ENCODE data around the gene PTPRG. TPM values are rescaled to one million over a fixed set of nuclear protein-coding genes. Genes with fewer than 3 reads are reported as not detected.

Gene PTPRG
- total and polyA plus RNA-seq, 2 experiments from 2014 or later, result 24.4 to 131 TPM

DNA sequence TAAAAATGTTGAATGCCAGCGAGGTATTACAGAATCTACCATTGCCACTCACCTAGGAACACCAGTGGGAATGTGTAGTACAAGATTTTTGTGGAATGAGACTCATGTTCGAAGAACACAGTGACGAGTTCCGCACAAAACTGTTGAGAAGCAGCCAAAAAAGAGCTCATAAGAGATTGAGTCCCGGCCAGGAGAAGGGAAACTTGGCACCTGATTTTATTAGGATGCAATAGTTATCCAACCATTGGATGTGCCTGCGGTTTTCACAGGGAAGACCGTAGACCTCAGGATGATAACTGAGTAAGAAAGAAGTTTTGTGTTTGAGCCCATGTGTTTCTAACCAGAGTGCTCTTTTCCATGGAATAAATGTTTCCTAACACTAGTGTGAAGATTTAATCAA, 88.9 kb downstream of the PTPRG start (continued):
- TF ChIP-seq, protein P1, sequence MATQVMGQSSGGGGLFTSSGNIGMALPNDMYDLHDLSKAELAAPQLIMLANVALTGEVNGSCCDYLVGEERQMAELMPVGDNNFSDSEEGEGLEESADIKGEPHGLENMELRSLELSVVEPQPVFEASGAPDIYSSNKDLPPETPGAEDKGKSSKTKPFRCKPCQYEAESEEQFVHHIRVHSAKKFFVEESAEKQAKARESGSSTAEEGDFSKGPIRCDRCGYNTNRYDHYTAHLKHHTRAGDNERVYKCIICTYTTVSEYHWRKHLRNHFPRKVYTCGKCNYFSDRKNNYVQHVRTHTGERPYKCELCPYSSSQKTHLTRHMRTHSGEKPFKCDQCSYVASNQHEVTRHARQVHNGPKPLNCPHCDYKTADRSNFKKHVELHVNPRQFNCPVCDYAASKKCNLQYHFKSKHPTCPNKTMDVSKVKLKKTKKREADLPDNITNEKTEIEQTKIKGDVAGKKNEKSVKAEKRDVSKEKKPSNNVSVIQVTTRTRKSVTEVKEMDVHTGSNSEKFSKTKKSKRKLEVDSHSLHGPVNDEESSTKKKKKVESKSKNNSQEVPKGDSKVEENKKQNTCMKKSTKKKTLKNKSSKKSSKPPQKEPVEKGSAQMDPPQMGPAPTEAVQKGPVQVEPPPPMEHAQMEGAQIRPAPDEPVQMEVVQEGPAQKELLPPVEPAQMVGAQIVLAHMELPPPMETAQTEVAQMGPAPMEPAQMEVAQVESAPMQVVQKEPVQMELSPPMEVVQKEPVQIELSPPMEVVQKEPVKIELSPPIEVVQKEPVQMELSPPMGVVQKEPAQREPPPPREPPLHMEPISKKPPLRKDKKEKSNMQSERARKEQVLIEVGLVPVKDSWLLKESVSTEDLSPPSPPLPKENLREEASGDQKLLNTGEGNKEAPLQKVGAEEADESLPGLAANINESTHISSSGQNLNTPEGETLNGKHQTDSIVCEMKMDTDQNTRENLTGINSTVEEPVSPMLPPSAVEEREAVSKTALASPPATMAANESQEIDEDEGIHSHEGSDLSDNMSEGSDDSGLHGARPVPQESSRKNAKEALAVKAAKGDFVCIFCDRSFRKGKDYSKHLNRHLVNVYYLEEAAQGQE (IDR thresholded peaks at IDR 0.05; ENCODE audit: unreplicated experiment), result no peak
- TF ChIP-seq ZNF114 (CRISPR knock-in tag; IDR thresholded peaks at IDR 0.05), result no peak
- TF ChIP-seq, protein P2, sequence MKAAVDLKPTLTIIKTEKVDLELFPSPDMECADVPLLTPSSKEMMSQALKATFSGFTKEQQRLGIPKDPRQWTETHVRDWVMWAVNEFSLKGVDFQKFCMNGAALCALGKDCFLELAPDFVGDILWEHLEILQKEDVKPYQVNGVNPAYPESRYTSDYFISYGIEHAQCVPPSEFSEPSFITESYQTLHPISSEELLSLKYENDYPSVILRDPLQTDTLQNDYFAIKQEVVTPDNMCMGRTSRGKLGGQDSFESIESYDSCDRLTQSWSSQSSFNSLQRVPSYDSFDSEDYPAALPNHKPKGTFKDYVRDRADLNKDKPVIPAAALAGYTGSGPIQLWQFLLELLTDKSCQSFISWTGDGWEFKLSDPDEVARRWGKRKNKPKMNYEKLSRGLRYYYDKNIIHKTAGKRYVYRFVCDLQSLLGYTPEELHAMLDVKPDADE (IDR thresholded peaks at IDR 0.05), result no peak
- TF ChIP-seq STAT1 (IDR thresholded peaks at IDR 0.05; ENCODE audit: unreplicated experiment), result no peak
- no peak for TF ChIP-seq CREB1 (CRISPR knock-in tag; IDR thresholded peaks at IDR 0.05; ENCODE audit: low read depth)
- TF ChIP-seq, protein P3, sequence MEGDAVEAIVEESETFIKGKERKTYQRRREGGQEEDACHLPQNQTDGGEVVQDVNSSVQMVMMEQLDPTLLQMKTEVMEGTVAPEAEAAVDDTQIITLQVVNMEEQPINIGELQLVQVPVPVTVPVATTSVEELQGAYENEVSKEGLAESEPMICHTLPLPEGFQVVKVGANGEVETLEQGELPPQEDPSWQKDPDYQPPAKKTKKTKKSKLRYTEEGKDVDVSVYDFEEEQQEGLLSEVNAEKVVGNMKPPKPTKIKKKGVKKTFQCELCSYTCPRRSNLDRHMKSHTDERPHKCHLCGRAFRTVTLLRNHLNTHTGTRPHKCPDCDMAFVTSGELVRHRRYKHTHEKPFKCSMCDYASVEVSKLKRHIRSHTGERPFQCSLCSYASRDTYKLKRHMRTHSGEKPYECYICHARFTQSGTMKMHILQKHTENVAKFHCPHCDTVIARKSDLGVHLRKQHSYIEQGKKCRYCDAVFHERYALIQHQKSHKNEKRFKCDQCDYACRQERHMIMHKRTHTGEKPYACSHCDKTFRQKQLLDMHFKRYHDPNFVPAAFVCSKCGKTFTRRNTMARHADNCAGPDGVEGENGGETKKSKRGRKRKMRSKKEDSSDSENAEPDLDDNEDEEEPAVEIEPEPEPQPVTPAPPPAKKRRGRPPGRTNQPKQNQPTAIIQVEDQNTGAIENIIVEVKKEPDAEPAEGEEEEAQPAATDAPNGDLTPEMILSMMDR (conservative IDR thresholded peaks at IDR 0.05; ENCODE audit: low read depth in 2 of 2), result no peak
- no peak for TF ChIP-seq ZNF331 (CRISPR knock-in tag; IDR thresholded peaks at IDR 0.05; ENCODE audit: low read depth)

DNA sequence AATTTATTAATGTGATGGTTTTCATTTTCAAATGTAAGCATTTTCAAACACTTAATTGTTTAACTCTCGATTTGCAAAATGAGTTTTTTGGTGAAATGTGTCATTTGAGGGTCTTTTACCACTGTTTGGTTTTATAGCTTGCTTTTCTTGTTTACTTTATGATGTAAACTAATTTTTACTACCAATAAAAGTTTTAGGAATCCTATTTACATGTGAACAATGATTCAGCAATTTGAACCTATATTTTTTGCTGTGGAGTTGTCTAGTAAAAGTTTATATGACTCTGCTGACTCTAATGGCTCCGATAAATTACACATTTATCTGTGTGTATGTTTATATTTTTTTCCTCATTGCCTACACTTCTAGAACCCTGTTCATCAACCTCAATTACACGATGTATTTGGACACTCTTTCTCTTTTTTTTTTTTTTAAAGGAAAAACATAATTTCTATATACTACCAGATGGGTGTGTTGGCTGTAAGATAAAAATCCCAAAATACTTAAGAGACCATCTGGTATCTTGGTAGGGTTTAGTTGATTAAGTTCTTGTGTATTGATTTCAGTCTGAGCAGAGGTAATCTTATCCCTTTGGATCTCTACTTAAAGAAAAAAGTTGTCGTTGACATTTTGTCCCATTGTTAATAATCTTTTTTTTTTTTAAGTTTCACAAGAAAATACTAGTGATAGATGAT, 89.5 kb downstream of the PTPRG start:
- H4K20me1 ChIP-seq (replicated peaks; ENCODE audit: insufficient read depth), result peaks cover 61% of the 10 kb centered on the region
- H3K36me3 Mint-ChIP-seq (ENCODE audit: low read depth), result peaks cover 35% of the 10 kb centered on the region
- no peaks in the 10 kb centered on the region for H3K36me3 ChIP-seq (ENCODE audit: insufficient read depth)
- H3K9me2 ChIP-seq (ENCODE audit: insufficient read depth), result no peaks in the 10 kb centered on the region
- H3K27ac Mint-ChIP-seq, result no peak overlapping the region
- no peak overlapping the region for H3K4me3 ChIP-seq
- peaks cover 9% of the 10 kb centered on the region for H3K27me3 Mint-ChIP-seq (ENCODE audit: insufficient read depth, low read depth, poor library complexity)
- peaks cover 100% of the 10 kb centered on the region for H3K79me2 ChIP-seq (replicated peaks; ENCODE audit: insufficient read depth)
- H3K4me1 ChIP-seq (ENCODE audit: insufficient read depth), result peaks cover 33% of the 10 kb centered on the region
- H3K9me3 Mint-ChIP-seq, result no peaks in the 10 kb centered on the region; the same call in 2 of the 3 replicates
- H3K27me3 ChIP-seq (ENCODE audit: insufficient read depth), result no peaks in the 10 kb centered on the region
- H3K4me1 Mint-ChIP-seq, result peaks cover 42% of the 10 kb centered on the region
- no peak overlapping the region for H3K27ac ChIP-seq (ENCODE audit: low read depth)
- H3K4me3 Mint-ChIP-seq, result no peak overlapping the region
- no peaks in the 10 kb centered on the region for H3F3A ChIP-seq (replicated peaks; ENCODE audit: low read depth)
- ATAC-seq (no peak), DNase-seq (ENCODE audit: low spot score) (no peak)
- no peak overlapping the region for H3K4me2 ChIP-seq
- no peak overlapping the region for H2AFZ ChIP-seq
- no peak for TF ChIP-seq STAT1 (IDR thresholded peaks at IDR 0.05; ENCODE audit: unreplicated experiment)
- TF ChIP-seq EZH2phosphoT487 (IDR thresholded peaks at IDR 0.05; ENCODE audit: unreplicated experiment), result no peak
- TF ChIP-seq, protein P3 (conservative IDR thresholded peaks at IDR 0.05; ENCODE audit: low read depth in 2 of 2), result no peak
- no peak for TF ChIP-seq ZNF114 (CRISPR knock-in tag; IDR thresholded peaks at IDR 0.05)

Measured in GM23338 (cell line).